Urinary bladder (tissue), 4 donors: ENCODE results near the gene PCSK5. TPM values are rescaled to one million over a fixed set of nuclear protein-coding genes. Genes with fewer than 3 reads are reported as not detected.

ENCODE experiments used
- DNase-seq: peaks from one replicate; pipeline ENCODE4 v3.0.0-alpha.2; 2015; ENCODE audit errors: extremely low spot score
- H3K27ac ChIP-seq: one replicate; pipeline ENCODE4 v1.5.1; 2013; ENCODE audit warnings: low read depth, mild to moderate bottlenecking, moderate library complexity
- H3K36me3 ChIP-seq: one replicate; pipeline ENCODE4 v1.6.1; 2013; ENCODE audit warnings: mild to moderate bottlenecking, moderate library complexity; ENCODE audit not compliant: insufficient read depth
- H3K4me1 ChIP-seq: one replicate; pipeline ENCODE4 v1.6.1; 2013; ENCODE audit warnings: mild to moderate bottlenecking, moderate library complexity; ENCODE audit not compliant: insufficient read depth
- H3K4me3 ChIP-seq: one replicate; pipeline ENCODE4 v1.5.1; 2013; ENCODE audit warnings: low read depth, low read length
- WGBS: extraction: QIAGEN DNeasy Blood & Tissue Kit; methylation state at CpG from one replicate; pipeline ENCODE4 v1.1.7; 2013; 5-methylcytosine and 5-hydroxymethylcytosine counted together
- polyA plus RNA-seq: library from polyadenylated mRNA; stranded (reverse); fragments of 200-250 nt; gene quantifications from one replicate; pipeline ENCODE4 v1.2.3, GENCODE V29; 2013
- total RNA-seq: library from RNA; depleted of rRNA; stranded (reverse); fragments of >200 nt; gene quantifications from one replicate; pipeline ENCODE4 v1.2.3, GENCODE V29; 2014
- donor health status: healthy with polysubstance abuse.
- donor health status: healthy.

Gene PCSK5
- total and polyA plus RNA-seq, 2 donors: 6.1 to 25.4 TPM

- no peaks in the 10 kb centered on the region for H3K36me3 ChIP-seq
- no peaks in the 10 kb centered on the region for H3K4me1 ChIP-seq
- no peak overlapping the region for H3K4me3 ChIP-seq
- no peak for DNase-seq
- 87% methylated on average over 6 of the region's 6 CpGs for WGBS
- H3K27ac ChIP-seq: no peak overlapping the region
Measured at GRCh38 chr9:76153339-76153738, 262.9 kb downstream of the PCSK5 start.

- no peak for DNase-seq
- Histone ChIP-seq H3K4me1 (no peaks in the 10 kb centered on the region), H3K4me3 (no peak overlapping the region), H3K27ac (no peak overlapping the region), H3K36me3 (no peaks in the 10 kb centered on the region)
- WGBS: 94% methylated on average over 8 of the region's 8 CpGs
Measured at GRCh38 chr9:76153902-76154629, 263.6 kb downstream of the PCSK5 start.

GRCh38 chr9:76155361-76155760, 264.9 kb downstream of the PCSK5 start:
- Histone ChIP-seq H3K27ac (no peak overlapping the region), H3K36me3 (no peaks in the 10 kb centered on the region), H3K4me3 (no peak overlapping the region), H3K4me1 (no peaks in the 10 kb centered on the region)
- WGBS: 92% methylated on average over 1 of the region's 1 CpG
- no peak for DNase-seq

DNA sequence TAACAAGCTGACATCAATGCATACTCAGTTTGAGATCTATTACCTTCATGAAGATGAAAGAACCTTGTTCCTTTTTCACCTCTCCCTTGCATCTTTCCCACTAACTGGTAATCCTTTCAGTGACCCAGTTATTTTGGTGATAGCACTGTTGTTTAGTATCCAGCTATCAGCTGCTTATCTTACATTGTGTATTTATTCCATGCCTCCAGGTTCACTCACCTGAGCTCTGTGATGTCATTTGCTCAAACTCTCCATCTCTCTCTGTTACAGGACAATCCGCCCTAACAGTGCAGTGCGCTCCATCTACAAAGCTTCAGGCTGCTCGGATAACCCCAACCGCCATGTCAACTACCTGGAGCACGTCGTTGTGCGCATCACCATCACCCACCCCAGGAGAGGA, 268.2 kb downstream of the PCSK5 start:
- H3K27ac ChIP-seq: no peak overlapping the region
- H3K36me3 ChIP-seq: no peaks in the 10 kb centered on the region
- no peak for DNase-seq
- 97% methylated on average over 7 of the region's 7 CpGs for WGBS
- H3K4me3 ChIP-seq: no peak overlapping the region
- no peaks in the 10 kb centered on the region for H3K4me1 ChIP-seq

DNA sequence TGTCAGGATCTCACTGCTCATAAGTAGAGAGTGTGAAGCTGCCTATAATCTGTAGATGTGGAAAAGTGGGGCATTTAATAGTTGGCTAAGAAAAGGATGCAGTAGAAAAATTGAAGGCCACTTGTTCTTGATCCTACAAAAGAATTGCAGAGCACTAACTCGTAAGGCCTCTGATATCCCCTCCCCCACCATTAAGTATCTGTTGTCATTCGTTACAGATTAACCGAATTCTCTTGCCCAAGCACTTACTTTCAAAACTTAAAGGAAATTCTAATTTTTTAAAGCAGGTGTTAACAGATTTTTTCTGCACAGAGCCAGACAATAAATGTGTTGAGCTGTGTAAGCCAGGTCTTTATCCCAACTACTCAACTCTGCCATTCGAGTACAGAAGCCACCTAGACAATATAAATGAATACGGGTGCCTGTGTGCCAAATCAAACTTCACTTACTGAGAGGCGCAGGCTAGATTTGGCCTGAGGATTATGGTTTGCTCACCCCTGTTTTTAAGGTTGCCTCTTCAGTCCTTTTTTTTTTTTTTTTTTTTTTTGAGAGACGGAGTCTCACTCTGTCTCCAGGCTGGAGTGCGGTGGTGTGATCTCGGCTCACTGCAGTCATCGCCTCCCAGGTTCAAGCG, 268.9 kb downstream of the PCSK5 start:
- Histone ChIP-seq H3K27ac (no peak overlapping the region), H3K4me1 (no peaks in the 10 kb centered on the region), H3K36me3 (no peaks in the 10 kb centered on the region), H3K4me3 (no peak overlapping the region)
- DNase-seq: no peak
- WGBS: 94% methylated on average over 11 of the region's 11 CpGs

DNA sequence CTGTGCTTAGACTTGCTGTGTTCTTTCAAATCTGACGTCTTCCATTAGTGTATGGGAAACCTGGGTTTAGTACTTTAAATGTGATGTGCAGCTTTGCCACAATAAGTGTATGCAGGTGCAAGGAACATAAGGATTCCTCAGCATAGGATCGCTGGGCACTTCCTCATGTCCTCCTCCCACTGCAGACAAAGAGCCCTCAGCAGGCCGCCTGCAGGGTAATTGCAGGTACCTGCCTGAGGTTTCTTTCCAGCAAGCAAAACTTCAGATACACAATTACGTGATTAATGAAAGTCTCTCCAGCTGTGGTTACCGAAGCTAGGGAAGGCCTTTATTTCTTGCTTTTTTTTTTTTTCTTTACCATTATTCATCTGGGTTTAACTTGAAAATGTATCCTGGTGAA, 270.6 kb downstream of the PCSK5 start:
- Histone ChIP-seq H3K4me1 (no peaks in the 10 kb centered on the region), H3K36me3 (no peaks in the 10 kb centered on the region), H3K4me3 (no peak overlapping the region), H3K27ac (no peak overlapping the region)
- 47% methylated on average over 5 of the region's 5 CpGs for WGBS
- no peak for DNase-seq

DNA sequence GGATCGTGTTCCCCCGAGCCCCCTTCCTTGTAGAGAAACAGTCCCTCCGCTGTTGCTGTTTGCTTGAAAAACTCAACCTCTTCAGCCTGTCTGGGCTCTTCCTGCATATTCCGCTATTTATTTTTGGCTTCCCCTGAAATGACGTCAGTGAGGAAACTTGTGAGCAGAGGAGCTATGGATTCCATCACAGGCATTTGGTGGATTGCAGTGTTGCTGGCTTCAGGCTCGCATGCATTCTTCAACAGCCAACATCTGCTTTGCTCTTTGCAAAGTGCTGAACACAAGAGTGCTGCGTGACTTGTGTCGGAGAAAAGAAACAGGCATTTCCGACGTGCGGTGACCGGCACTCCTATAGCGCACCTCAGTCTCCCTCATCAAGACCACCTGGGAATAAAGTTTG, 271.1 kb downstream of the PCSK5 start:
- no peak overlapping the region for H3K4me3 ChIP-seq
- WGBS: 33% methylated on average over 13 of the region's 13 CpGs
- DNase-seq: peak; percentile 25
- no peaks in the 10 kb centered on the region for H3K4me1 ChIP-seq
- H3K27ac ChIP-seq: no peak overlapping the region
- no peaks in the 10 kb centered on the region for H3K36me3 ChIP-seq

DNA sequence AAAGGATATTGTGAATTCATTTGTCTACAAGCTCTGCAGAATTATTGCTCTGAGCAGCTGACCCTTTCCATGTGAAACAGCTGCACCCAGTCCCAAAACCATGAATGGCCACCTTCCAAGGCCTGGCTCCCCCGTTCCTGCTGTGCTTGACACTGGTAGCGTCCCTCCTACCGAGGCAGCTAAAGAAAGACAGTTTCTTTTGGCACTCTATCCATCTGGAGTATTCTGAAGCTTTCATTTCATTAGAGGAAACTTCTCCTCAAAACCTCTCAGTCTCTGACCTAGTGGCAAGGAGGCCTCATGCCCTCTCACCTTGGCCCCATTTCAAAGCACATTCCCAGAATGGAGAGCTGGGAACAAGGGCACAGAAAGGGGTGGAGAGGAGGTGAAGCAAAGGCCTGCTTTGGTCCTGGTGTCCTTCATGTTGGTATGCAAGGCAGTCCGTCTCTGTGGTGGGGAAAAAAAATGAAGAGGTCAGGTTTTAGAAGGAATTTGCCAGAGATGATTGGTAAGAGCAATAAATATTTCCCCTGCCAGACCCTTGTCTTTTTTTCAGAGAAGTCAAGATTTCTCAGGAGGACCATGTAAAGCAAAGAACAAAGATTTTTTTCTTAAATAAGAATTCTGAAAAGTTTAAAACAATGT, 271.7 kb downstream of the PCSK5 start:
- Histone ChIP-seq H3K4me1 (no peaks in the 10 kb centered on the region), H3K36me3 (no peaks in the 10 kb centered on the region), H3K27ac (no peak overlapping the region), H3K4me3 (no peak overlapping the region)
- WGBS: 50% methylated on average over 4 of the region's 4 CpGs
- DNase-seq: no peak

DNA sequence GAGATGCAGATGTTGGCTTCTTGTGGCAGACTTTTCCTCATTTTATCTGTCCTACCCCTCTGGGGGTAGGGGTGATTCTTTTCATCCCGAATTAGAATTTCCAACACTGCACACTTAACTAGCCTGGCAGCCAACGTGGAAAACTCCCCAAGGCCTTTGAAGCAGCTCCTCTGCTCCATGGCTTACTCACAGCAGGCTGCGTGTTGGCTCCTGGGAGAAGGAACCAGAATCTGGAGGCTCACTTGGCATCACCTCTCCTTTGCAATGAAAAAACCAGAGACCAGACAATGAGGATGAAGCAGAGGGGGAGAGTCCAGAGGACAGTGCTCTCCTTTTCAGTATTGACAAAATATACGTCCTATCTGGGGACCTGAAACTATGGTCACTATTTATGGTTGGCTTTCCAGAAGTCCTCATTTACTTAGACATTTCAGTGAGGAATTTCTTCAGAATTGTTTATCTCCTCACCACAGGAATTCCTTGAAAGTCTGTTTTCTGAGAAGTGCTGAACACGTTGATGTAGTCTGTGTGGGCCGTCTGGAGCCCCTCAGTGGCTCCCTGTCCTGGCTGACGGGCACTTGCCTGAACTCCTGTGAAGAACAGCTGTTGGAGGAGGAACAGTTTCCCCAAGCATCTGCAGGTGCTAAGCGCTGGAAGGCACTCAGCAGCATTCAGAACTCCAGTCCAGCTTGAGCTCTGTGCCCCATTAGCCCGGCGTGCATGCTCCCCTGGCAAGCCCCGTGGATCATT, 272.5 kb downstream of the PCSK5 start:
- no peak for DNase-seq
- Histone ChIP-seq H3K4me3 (no peak overlapping the region), H3K27ac (no peak overlapping the region), H3K4me1 (no peaks in the 10 kb centered on the region), H3K36me3 (no peaks in the 10 kb centered on the region)
- WGBS: 59% methylated on average over 11 of the region's 11 CpGs

- no peaks in the 10 kb centered on the region for H3K36me3 ChIP-seq
- no peak overlapping the region for H3K4me3 ChIP-seq
- H3K4me1 ChIP-seq: no peaks in the 10 kb centered on the region
- no peak overlapping the region for H3K27ac ChIP-seq
- DNase-seq: no peak
- 35% methylated on average over 2 of the region's 2 CpGs for WGBS
Measured at GRCh38 chr9:76166526-76166925, 276.1 kb downstream of the PCSK5 start.

GRCh38 chr9:76176171-76176570, 285.7 kb downstream of the PCSK5 start:
- no peaks in the 10 kb centered on the region for H3K36me3 ChIP-seq
- H3K27ac ChIP-seq: no peak overlapping the region
- no peak for DNase-seq
- H3K4me1 ChIP-seq: peaks cover 1% of the 10 kb centered on the region
- no peak overlapping the region for H3K4me3 ChIP-seq
- WGBS: 89% methylated on average over 1 of the region's 1 CpG

DNA sequence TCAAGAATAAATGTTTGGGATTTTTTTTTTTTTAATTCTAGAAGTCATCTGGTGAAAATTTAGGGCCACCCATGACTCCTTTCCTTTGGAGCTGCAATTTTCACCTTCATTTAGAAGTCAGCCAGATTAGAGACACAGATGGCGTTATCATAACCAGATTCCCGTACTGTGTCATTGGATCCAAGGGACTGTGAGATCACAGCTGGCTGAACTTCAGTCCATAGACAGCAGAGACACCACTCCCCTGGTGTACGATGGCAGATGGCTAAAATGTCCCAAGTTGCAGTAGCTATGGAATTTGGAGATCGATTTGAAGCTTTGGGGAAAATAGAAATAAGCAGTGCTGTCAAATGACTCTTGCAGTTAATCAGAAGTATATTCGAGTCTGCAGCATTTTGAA, 287.5 kb downstream of the PCSK5 start:
- no peak for DNase-seq
- Histone ChIP-seq H3K36me3 (peaks cover 2% of the 10 kb centered on the region), H3K27ac (no peak overlapping the region), H3K4me1 (peaks cover 2% of the 10 kb centered on the region), H3K4me3 (no peak overlapping the region)
- 87% methylated on average over 5 of the region's 5 CpGs for WGBS

DNA sequence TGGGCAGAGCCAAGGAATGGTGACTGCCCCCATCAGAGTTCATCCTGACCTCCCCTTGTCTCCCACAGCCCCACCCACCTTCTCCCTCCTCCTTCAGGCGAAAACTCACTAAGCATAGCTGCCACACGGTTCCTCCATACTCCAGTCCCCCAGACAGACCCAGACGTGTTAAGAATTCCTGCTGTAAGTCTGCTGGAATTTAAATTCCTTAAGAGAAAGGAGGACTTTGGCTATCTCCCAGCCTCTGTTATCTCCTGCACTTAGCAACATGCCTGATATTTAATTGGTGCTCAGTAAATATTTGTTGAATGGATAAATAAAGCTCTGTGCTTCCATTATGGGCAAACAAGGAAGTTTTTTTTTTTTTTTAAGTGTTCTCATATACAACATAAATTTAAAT, 290.1 kb downstream of the PCSK5 start:
- WGBS: 29% methylated on average over 3 of the region's 3 CpGs
- DNase-seq: no peak
- Histone ChIP-seq H3K4me3 (no peak overlapping the region), H3K27ac (no peak overlapping the region), H3K4me1 (peaks cover 2% of the 10 kb centered on the region), H3K36me3 (peaks cover 2% of the 10 kb centered on the region)
